HG02610 (cell line): ENCODE data around the gene MMP11.
A peak's percentile ranks its signal among the peaks of the same experiment; 100 is the strongest.

Experiments
- ATAC-seq: cut with Tn5 transposase; IDR thresholded peaks from one replicate; pipeline ENCODE4 v1.9.1; 2021; ENCODE audit warnings: mild to moderate bottlenecking, moderate library complexity; ENCODE audit not compliant: unreplicated experiment

Gene MMP11

GRCh38 chr22:23756891-23757290 is 15.8 kb upstream of the MMP11 start:
- ATAC-seq: no peak

GRCh38 chr22:23759566-23759965 is 13.1 kb upstream of the MMP11 start:
- ATAC-seq: no peak

- ATAC-seq: no peak
These were observed 12.6 kb upstream of the MMP11 start for GRCh38 chr22:23760056-23760455.

DNA sequence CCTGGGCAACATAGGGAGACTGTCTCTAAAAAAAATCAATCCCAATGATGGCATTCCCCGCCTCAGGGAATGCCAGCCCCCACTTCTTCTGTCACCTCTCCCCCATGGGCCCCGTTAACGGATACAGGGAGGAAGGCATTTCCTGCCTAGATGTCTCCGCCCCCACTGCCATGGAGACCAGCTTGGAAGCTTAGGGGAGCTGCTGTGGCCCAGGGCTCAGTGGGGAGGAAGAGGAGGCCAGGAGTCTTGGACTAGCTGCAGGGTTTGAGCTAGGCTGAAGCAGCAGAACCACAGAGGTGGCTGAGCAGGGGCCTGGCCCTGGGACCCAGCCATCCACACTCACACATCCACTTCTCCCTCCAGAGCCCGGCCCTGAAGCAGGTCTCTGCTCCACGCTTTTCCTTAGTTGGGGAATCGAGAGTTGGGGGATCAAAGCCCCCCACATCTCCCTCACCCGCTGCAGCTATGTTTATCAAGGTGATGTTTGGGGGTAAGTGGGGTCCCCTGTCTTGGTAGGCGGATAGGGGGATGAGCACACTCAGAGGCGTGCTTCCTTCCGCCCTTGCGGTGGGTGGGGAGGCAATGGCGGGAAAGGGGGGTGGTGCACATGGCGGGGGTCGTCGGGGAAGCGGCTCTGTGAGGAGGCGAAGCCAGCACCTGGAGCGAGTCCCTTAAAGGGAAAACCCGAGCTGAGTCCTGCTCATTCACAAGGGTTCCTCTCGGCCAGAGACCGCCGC is 9.6 kb upstream of the MMP11 start, which contains the start of gene C22orf15:
C22orf15 (plus strand) TSS at position 149 of the 737 bp plus-strand sequence; CDS start at position 466, 317 bp downstream.
- no peak for ATAC-seq

DNA sequence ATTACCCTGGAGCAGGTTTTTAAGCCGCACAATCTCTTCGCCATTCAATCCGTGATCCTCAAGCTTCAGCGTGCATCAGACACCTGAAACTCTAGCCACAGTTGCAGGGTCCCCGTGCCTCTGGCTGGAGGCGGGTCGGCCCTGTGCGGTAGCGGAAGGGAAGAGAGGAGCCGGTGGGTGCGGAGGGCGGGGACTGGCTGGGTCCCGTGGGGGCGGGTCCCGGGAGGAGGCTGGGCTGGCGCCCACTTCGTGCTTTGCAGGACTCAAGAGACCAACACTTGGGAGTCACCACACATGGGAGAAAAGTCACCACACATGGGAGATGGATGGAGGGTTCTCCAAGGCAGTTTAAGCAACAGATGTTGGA is 9.1 kb upstream of the MMP11 start:
- no peak for ATAC-seq

- no peak for ATAC-seq
These were observed 8.7 kb upstream of the MMP11 start for GRCh38 chr22:23763954-23764353.

GRCh38 chr22:23764899-23765881 is 7.5 kb upstream of the MMP11 start:
- ATAC-seq: no peak

- ATAC-seq: no peak
These were observed 5.4 kb upstream of the MMP11 start for GRCh38 chr22:23767303-23767672.

DNA sequence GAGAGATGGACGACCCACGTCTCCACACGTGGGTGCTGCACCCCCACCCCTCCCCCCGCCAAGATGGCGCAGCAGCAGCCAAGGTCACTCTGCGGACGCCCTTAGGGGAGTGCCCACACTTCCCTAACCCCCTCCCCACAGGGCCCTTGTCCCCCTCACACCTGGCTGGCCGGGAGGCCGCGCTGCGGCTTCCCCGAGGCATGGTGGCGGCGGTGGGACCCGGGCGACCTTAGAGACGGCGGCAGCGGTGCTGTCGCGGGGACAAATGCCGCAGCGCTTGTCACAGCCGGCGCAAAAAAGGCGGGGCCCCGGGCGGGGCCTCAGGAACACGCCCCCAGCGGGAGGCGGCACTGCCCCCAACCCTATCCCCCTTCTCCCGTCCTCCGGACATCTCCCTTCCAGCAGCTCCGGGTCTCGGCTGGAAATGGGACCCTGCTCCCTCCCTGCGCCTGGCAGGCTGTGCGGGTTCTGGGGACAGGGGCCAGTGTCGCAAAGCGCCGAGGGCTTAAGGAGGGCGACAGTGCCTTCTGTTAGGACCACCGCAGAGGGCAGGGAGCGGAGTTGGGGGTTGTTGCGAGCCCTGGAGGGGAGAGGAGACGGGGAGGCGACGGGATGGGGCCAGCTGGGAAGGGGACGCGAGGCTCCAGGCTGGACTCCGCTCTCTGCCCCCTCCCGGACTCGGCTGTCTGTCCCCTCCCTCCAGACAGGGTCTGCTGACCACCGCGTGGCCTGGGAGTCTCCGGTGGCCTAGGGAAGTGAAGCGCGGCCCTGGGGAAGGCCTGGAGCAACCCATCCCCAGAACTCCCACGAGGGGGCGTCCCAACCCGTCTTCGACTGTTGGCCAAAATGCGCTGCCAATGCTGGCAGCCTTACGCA is 4.7 kb upstream of the MMP11 start, which contains the start of gene CHCHD10:
CHCHD10 (minus strand) TSS at position 300 of the 876 bp plus-strand sequence; CDS start at position 202, 98 bp downstream.
- peak; percentile 42 for ATAC-seq

DNA sequence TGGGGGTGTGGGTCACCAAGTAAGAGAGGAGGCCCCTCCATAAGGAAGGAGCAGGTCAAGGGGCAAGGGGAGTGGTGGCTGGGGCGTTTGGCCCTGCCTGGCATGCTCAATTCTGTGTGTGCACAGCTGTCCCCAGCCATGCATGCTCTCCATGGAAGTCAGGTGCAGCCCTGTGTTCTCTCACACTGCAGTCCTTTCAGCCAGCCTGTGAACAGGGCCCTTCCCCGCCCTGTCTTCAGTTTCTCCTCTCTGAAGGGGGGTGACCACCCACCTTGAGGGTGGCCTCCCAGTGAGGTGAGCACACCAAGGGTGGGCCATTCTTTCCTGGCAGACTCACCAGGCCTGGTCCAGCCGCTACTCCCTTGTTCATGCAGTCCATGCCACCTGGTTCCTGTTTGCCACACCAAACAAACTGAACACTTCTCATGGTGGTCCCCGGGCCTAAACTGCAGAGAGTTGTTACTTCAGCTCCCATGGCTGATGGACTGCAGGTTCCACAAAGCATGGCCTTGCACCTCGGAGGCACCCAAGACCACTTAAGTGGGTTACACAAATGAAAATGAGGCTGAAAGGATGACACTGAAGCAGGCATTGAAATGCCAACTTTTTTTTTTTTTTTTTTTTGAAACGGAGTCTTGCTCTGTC is 3.2 kb upstream of the MMP11 start:
- ATAC-seq: no peak

DNA sequence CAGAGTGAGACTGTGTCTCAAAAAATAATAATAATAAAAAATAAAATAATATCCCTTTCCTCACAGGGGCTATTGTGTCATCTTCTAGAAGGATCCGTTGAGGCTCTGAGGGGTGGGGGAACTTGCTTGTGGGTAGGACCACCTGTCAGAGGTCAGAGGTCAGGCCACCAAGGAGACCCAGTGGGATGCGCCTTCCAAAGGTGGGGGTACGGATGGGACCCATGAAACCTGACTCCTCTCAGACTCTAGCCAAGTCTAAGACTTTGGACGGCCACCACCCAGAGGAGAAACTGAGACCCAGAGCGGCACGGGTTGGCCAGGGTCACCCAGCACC is 367 bp upstream of the MMP11 start:
- no peak for ATAC-seq

GRCh38 chr22:23773483-23774113 is 949 bp downstream of the MMP11 start:
- ATAC-seq: no peak

DNA sequence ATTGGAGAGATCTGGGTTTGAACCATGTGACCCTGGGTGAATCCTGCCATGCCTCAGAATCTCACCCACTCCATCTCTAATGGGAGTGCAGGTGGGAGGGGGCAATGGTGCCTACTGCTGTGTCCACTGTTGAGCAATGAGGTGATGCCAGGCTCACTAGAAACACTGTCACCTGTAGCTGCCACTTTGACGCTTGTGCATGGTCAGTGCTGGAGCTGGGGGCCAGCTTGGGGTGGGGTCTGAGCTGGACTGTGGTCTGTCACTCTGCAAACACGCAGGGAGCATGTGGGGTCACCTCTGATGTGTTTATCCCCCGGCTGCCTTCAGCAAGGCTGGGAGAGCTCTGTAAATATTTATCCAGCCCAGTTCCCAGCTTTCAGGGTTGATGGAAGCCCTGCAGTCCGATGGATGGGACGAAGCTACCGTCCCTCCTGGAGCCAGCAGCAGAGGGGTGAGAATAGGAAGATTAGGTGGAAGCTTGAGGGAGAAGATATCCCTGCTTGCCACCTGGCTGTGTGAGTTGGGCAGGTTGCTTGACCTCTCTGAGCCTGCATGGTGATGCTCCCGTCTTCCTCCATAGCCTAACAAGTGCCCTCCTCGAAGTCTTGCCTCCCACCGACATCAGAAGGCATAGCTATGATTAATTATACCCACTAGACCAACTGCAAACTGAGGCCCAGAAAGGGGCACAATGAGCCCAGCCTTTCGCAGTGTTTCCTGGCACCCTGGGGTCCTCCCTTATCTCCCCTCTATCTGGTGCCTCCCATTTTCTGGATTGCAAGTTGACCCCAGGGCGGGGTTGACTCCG is 1.7 kb downstream of the MMP11 start:
- no peak for ATAC-seq

GRCh38 chr22:23774922-23775436 is 2.3 kb downstream of the MMP11 start:
- no peak for ATAC-seq

GRCh38 chr22:23775779-23776375 is 3.2 kb downstream of the MMP11 start:
- no peak for ATAC-seq

DNA sequence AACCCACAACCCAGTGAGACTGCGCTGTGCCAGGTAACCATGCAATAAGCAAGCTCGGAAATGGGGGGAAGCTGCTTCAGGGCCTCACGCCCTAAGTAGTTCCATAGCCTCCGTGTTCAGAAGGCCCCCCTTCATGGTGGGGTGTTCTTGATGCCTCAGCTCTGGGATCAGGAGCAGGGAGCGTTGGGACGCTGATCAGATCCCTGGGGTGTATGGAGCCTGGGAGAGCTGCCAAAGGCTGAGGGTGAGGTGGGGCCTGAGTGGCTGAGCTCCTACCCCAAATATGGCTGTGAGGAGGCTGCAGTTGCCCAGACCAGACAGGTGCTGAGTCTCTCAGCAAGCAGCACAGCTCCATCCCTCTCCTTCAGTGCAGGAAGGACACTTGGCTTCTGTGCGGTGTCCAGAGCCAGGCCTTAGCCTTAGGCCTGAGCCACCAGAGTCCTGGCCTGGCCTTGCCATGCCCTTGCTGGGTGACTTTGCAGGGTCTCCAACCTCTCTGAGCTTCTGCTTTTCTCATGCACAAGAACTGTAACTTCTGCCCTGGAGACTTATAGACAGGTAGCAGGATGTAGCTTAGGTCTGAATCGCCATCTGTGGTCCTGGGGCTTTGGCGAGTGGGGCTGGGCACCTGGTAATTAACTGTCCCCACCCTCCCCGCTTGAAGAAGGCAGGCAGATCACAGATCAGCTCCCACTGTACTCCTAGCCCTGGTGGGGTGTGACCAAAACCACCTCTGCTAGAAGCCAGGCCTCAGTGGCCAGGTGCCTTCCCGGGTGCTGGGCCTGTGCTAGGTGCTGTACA is 5.3 kb downstream of the MMP11 start:
- no peak for ATAC-seq

- no peak for ATAC-seq
These were observed 5.9 kb downstream of the MMP11 start for GRCh38 chr22:23778577-23778900.

DNA sequence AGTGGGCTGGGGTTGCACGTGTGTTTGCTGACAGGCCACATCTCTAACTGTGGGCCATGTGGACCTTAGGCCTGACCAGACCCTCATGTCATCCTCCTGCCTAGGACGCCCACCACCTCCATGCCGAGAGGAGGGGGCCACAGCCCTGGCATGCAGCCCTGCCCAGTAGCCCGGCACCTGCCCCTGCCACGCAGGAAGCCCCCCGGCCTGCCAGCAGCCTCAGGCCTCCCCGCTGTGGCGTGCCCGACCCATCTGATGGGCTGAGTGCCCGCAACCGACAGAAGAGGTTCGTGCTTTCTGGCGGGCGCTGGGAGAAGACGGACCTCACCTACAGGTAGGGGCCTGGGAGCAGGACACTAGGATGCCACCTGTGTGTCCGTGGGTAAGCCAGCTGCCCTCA is 6.4 kb downstream of the MMP11 start:
- no peak for ATAC-seq
